Loucy (cell line): ENCODE results near the gene SMIM29.

Experiments
- H2AFZ ChIP-seq: fragments of 200-600 bp; sonication (generic); 2 replicates; pipeline ENCODE4 v1.6.0; 2016; ENCODE audit warnings: antibody characterized with exemption, mild to moderate bottlenecking, low read length, moderate library complexity
- H3F3A ChIP-seq: fragments of 200-600 bp; 2 replicates; pipeline ENCODE4 v1.6.0; 2016; ENCODE audit warnings: antibody characterized with exemption, low read depth, mild to moderate bottlenecking
- H3K27me3 ChIP-seq: fragments of 200-600 bp; sonication (generic); 2 replicates; pipeline ENCODE4 v1.6.1; 2014; ENCODE audit warnings: low read length, mild to moderate bottlenecking; ENCODE audit not compliant: insufficient read depth, poor library complexity, severe bottlenecking
- H3K36me3 ChIP-seq: fragments of 200-600 bp; sonication (generic); 2 replicates; pipeline ENCODE4 v1.6.1; 2016; ENCODE audit warnings: low read length; ENCODE audit not compliant: insufficient read depth
- H3K4me1 ChIP-seq: fragments of 200-600 bp; sonication (generic); 2 replicates; pipeline ENCODE4 v1.5.1; 2014; ENCODE audit warnings: low read length, mild to moderate bottlenecking; ENCODE audit not compliant: insufficient read depth, poor library complexity, severe bottlenecking
- H3K4me2 ChIP-seq: fragments of 200-600 bp; sonication (generic); 2 replicates; pipeline ENCODE4 v1.6.0; 2014; ENCODE audit warnings: antibody characterized with exemption, low read length, low read depth, mild to moderate bottlenecking; ENCODE audit not compliant: poor library complexity, severe bottlenecking
- H3K4me3 ChIP-seq: fragments of 200-600 bp; sonication (generic); 2 replicates; pipeline ENCODE4 v1.5.1; 2014; ENCODE audit warnings: low read length, mild to moderate bottlenecking, mixed read lengths; ENCODE audit not compliant: poor library complexity, severe bottlenecking
- H3K79me2 ChIP-seq: fragments of 200-600 bp; sonication (generic); 2 replicates; pipeline ENCODE4 v1.6.1; 2014; ENCODE audit warnings: low read length; ENCODE audit not compliant: insufficient read depth
- H3K9ac ChIP-seq: fragments of 200-600 bp; sonication (generic); 2 replicates; pipeline ENCODE4 v1.6.0; 2014; ENCODE audit warnings: mild to moderate bottlenecking, low read depth, low read length, moderate library complexity; ENCODE audit not compliant: poor library complexity, severe bottlenecking
- H3K9me2 ChIP-seq: fragments of 200-600 bp; sonication (generic); replicated peaks from 2 replicates; pipeline ENCODE4 v1.6.1; 2016; ENCODE audit warnings: low read depth, low read length, mixed read lengths
- H3K9me3 ChIP-seq: fragments of 200-600 bp; sonication (generic); 2 replicates; pipeline ENCODE4 v1.6.1; 2014; ENCODE audit warnings: mild to moderate bottlenecking, antibody characterized with exemption, low read length, low read depth; ENCODE audit not compliant: insufficient read depth
- H4K20me1 ChIP-seq: fragments of 200-600 bp; sonication (generic); 2 replicates; pipeline ENCODE4 v1.6.0; 2014; ENCODE audit warnings: antibody characterized with exemption, low read length, mild to moderate bottlenecking; ENCODE audit not compliant: insufficient read depth, poor library complexity, severe bottlenecking
- CTCF ChIP-seq: fragments of 200-600 bp; sonication (generic); conservative IDR thresholded peaks from 2 replicates; pipeline ENCODE4 v1.5.1; 2014; ENCODE audit warnings: mild to moderate bottlenecking, antibody characterized with exemption, low read length
- EZH2phosphoT487 ChIP-seq: fragments of 200-600 bp; IDR thresholded peaks from 2 replicates; pipeline ENCODE4 v1.6.1; 2018; ENCODE audit warnings: antibody characterized with exemption, mild to moderate bottlenecking, moderate library complexity, borderline replicate concordance

Gene SMIM29

GRCh38 chr6:34232901-34233300 is 15.9 kb downstream of the SMIM29 start:
- H3K9ac ChIP-seq: no peak overlapping the region
- no peak overlapping the region for H2AFZ ChIP-seq
- no peak overlapping the region for H3K4me3 ChIP-seq
- no peaks in the 10 kb centered on the region for H3K9me3 ChIP-seq
- no peak for TF ChIP-seq EZH2phosphoT487
- no peak for TF ChIP-seq CTCF
- H4K20me1 ChIP-seq: no peaks in the 10 kb centered on the region
- H3K4me1 ChIP-seq: peaks cover 6% of the 10 kb centered on the region
- no peak overlapping the region for H3K4me2 ChIP-seq
- H3F3A ChIP-seq: 0 out of 2 replicates have a peak, but pooled peaks cover 6% of the 10 kb centered on the region
- H3K36me3 ChIP-seq: no peaks in the 10 kb centered on the region
- peaks cover 5% of the 10 kb centered on the region for H3K79me2 ChIP-seq
- no peaks in the 10 kb centered on the region for H3K9me2 ChIP-seq
- no peaks in the 10 kb centered on the region for H3K27me3 ChIP-seq

GRCh38 chr6:34231566-34232336 is 17.1 kb downstream of the SMIM29 start:
- Histone ChIP-seq H3K4me1 (peaks cover 17% of the 10 kb centered on the region), H3K9ac (no peak overlapping the region), H3K4me3 (no peak overlapping the region), H3K27me3 (no peaks in the 10 kb centered on the region), H3F3A (0 out of 2 replicates have a peak, but pooled peaks cover 6% of the 10 kb centered on the region), H3K9me2 (no peaks in the 10 kb centered on the region), H3K9me3 (no peaks in the 10 kb centered on the region), H2AFZ (no peak overlapping the region), H3K79me2 (no peaks in the 10 kb centered on the region), H3K36me3 (no peaks in the 10 kb centered on the region), H3K4me2 (no peak overlapping the region), H4K20me1 (no peaks in the 10 kb centered on the region)
- no peak for TF ChIP-seq EZH2phosphoT487
- TF ChIP-seq CTCF: no peak

- TF ChIP-seq CTCF (no peak), EZH2phosphoT487 (no peak)
- no peak overlapping the region for H3K4me2 ChIP-seq
Measured at GRCh38 chr6:34230653-34231371, 18.0 kb downstream of the SMIM29 start.

More at GRCh38 chr6:34230653-34231371, 18.0 kb downstream of the SMIM29 start:
- Histone ChIP-seq H3K4me3 (no peak overlapping the region), H3K27me3 (no peaks in the 10 kb centered on the region), H3K36me3 (no peaks in the 10 kb centered on the region), H3K4me1 (peaks cover 14% of the 10 kb centered on the region), H3K79me2 (no peaks in the 10 kb centered on the region), H3K9me3 (no peaks in the 10 kb centered on the region), H2AFZ (no peak overlapping the region), H3F3A (0 out of 2 replicates have a peak, but pooled peaks cover 6% of the 10 kb centered on the region), H3K9ac (no peak overlapping the region), H3K9me2 (no peaks in the 10 kb centered on the region), H4K20me1 (no peaks in the 10 kb centered on the region)
